HepG2 (cell line): ENCODE data around the gene PPCS. TPM values are rescaled to one million over a fixed set of nuclear protein-coding genes. Genes with fewer than 3 reads are reported as not detected.

Source experiments
- MEIS2 ChIP-seq: sonication (generic); formaldehyde crosslinking; IDR thresholded peaks from 2 replicates; pipeline ENCODE4 v1.9.0; 2021; ENCODE audit warnings: mild to moderate bottlenecking, missing genetic modification reagents
- NFKB2 ChIP-seq: sonication (generic); formaldehyde crosslinking; IDR thresholded peaks from 2 replicates; pipeline ENCODE4 v1.4.0; 2020; ENCODE audit warnings: missing genetic modification reagents, borderline replicate concordance
- PPARG ChIP-seq: conservative IDR thresholded peaks from 2 replicates; pipeline ENCODE4 v1.6.1; 2016; ENCODE audit warnings: missing biosample characterization, missing genetic modification reagents
- SOX13 ChIP-seq, 3 experiments: fragments of 450-650 bp in 1 of 3; sonication (generic) in 1 of 3; formaldehyde crosslinking in 1 of 3; IDR thresholded peaks in 2 of 3; conservative IDR thresholded peaks in 1 of 3; 2 replicates each; pipeline versions ENCODE4 v1.5.0 to v1.6.1; 2016 to 2020; ENCODE audit warnings: antibody characterized with exemption in 1 of 3, mild to moderate bottlenecking in 1 of 3, missing compliant biosample characterization in 1 of 3, missing genetic modification reagents in 1 of 3, moderate library complexity in 1 of 3
- ZNF138 ChIP-seq: sonication (generic); formaldehyde crosslinking; IDR thresholded peaks from 2 replicates; pipeline ENCODE4 v1.5.0; 2020; ENCODE audit warnings: mild to moderate bottlenecking, low read depth, missing genetic modification reagents
- ZNF432 ChIP-seq: sonication (generic); formaldehyde crosslinking; IDR thresholded peaks from 2 replicates; pipeline ENCODE4 v1.5.0; 2020; ENCODE audit warnings: missing genetic modification reagents, mild to moderate bottlenecking, borderline replicate concordance
- ZNF569 ChIP-seq: sonication (generic); formaldehyde crosslinking; IDR thresholded peaks from 2 replicates; pipeline ENCODE4 v1.5.0; 2020; ENCODE audit warnings: mild to moderate bottlenecking, missing genetic modification reagents, moderate library complexity, borderline replicate concordance
- ZNF879 ChIP-seq: sonication (generic); formaldehyde crosslinking; IDR thresholded peaks from 2 replicates; pipeline ENCODE4 v1.8.1; 2023; ENCODE audit warnings: missing genetic modification reagents
- polyA plus RNA-seq, 8 experiments: library from polyadenylated mRNA; depleted of rRNA in 3 of 8; stranded (reverse) in 7 of 8; unstranded in 1 of 8; fragments of >200 nt; fragmentation: Illumina TruSeq in 4 of 8; extraction: Trizol in 4 of 8; gene quantifications; 2 replicates each; pipeline versions ENCODE4 v1.2.1 to v1.2.3, GENCODE V29; 2011 to 2016; ENCODE audit warnings: low read depth in 4 of 8, missing spikeins in 1 of 8, mixed read lengths in 1 of 8; ENCODE audit not compliant: insufficient read depth in 1 of 8
- total RNA-seq, 5 experiments: library from RNA; depleted of rRNA; stranded (reverse); fragments of >200 nt; fragmentation: Illumina TruSeq; extraction: Trizol; gene quantifications; 2 replicates each; pipeline ENCODE4 v1.2.3, GENCODE V29; 2016; ENCODE audit warnings: low read depth in 1 of 5
- TF ChIP-seq, protein P1 (sequence below): sonication (generic); formaldehyde crosslinking; IDR thresholded peaks from 2 replicates; pipeline ENCODE4 v1.4.0; 2020; ENCODE audit warnings: missing genetic modification reagents
- TF ChIP-seq, protein P2 (sequence below): sonication (generic); formaldehyde crosslinking; IDR thresholded peaks from 2 replicates; pipeline ENCODE4 v1.4.0; 2020; ENCODE audit warnings: missing genetic modification reagents
- TF ChIP-seq, protein P3 (sequence below): sonication (generic); formaldehyde crosslinking; IDR thresholded peaks from 2 replicates; pipeline ENCODE4 v1.5.0; 2020; ENCODE audit warnings: mild to moderate bottlenecking, missing genetic modification reagents

Gene PPCS
- total and polyA plus RNA-seq, 2 of the 13 experiments (the other 11 are each of a cell fraction or from before 2014, with no cell fraction given), result 13.4 to 38.9 TPM

DNA sequence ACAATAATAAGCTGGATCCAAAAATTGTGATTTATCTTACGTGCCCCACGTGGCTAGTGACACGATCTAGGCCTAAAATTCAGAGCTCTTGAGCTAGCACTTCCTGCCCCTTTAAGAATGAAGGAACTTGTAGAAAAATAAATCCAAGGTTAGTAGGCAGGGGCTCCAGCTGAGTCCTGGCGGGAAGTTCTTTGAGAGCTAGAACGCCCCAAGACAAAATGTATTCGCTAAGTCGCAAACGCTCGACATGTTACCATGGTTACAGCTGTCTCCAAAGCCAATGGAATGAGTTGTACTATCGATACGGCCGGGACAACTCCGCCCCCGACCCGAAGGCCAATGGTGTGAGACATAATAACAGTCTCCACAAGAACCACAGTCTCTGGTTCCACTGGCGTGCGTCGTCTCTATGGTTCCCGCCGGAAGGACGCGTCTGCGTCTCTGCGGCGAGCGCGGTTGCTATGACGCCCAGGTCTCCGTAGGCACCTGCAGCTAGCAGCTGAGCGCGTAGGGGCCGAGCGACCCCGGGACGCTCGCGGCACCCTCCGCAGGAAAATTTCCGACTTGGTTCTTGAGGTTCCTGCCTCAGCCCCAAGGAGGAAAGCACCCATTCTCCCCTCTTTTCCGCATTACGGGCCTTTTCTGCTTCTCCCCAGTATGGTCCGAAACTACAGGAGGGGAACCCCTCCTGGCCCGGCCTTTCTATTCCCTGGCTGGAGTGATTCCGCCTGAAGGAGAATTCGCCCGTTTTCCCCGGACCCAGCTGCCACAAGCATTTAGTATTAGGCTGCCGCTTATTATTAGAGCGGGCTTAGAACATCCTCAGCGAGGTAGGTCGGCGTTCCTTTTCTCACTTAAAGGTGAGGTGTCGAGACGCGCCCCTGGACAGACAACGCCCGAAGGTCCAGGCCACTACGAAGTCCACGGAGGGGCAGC lies 6.8 kb downstream of the PPCS start, which contains the start of gene CCDC30 (continued):
- no peak for TF ChIP-seq SOX13 (IDR thresholded peaks at IDR 0.05)
- no peak for TF ChIP-seq SOX13 (CRISPR knock-in tag; conservative IDR thresholded peaks at IDR 0.05 in 1 of 2, IDR thresholded peaks at IDR 0.05 in 1 of 2)
- TF ChIP-seq ZNF569 (CRISPR knock-in tag), result no peak
- TF ChIP-seq MEIS2 (CRISPR knock-in tag), result no peak; the same call in 1 of the 2 replicates
- no peak for TF ChIP-seq NFKB2 (CRISPR knock-in tag)
- TF ChIP-seq, protein P1, sequence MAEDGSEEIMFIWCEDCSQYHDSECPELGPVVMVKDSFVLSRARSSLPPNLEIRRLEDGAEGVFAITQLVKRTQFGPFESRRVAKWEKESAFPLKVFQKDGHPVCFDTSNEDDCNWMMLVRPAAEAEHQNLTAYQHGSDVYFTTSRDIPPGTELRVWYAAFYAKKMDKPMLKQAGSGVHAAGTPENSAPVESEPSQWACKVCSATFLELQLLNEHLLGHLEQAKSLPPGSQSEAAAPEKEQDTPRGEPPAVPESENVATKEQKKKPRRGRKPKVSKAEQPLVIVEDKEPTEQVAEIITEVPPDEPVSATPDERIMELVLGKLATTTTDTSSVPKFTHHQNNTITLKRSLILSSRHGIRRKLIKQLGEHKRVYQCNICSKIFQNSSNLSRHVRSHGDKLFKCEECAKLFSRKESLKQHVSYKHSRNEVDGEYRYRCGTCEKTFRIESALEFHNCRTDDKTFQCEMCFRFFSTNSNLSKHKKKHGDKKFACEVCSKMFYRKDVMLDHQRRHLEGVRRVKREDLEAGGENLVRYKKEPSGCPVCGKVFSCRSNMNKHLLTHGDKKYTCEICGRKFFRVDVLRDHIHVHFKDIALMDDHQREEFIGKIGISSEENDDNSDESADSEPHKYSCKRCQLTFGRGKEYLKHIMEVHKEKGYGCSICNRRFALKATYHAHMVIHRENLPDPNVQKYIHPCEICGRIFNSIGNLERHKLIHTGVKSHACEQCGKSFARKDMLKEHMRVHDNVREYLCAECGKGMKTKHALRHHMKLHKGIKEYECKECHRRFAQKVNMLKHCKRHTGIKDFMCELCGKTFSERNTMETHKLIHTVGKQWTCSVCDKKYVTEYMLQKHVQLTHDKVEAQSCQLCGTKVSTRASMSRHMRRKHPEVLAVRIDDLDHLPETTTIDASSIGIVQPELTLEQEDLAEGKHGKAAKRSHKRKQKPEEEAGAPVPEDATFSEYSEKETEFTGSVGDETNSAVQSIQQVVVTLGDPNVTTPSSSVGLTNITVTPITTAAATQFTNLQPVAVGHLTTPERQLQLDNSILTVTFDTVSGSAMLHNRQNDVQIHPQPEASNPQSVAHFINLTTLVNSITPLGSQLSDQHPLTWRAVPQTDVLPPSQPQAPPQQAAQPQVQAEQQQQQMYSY, result no peak
- no peak for TF ChIP-seq ZNF879
- TF ChIP-seq ZNF432 (CRISPR knock-in tag), result no peak
- TF ChIP-seq, protein P2, sequence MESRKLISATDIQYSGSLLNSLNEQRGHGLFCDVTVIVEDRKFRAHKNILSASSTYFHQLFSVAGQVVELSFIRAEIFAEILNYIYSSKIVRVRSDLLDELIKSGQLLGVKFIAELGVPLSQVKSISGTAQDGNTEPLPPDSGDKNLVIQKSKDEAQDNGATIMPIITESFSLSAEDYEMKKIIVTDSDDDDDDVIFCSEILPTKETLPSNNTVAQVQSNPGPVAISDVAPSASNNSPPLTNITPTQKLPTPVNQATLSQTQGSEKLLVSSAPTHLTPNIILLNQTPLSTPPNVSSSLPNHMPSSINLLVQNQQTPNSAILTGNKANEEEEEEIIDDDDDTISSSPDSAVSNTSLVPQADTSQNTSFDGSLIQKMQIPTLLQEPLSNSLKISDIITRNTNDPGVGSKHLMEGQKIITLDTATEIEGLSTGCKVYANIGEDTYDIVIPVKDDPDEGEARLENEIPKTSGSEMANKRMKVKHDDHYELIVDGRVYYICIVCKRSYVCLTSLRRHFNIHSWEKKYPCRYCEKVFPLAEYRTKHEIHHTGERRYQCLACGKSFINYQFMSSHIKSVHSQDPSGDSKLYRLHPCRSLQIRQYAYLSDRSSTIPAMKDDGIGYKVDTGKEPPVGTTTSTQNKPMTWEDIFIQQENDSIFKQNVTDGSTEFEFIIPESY (CRISPR knock-in tag), result no peak
- TF ChIP-seq ZNF138 (CRISPR knock-in tag), result no peak
- TF ChIP-seq PPARG (CRISPR knock-in tag), result peak; percentile 34; the same call in 1 of the 2 replicates
- TF ChIP-seq, protein P3, sequence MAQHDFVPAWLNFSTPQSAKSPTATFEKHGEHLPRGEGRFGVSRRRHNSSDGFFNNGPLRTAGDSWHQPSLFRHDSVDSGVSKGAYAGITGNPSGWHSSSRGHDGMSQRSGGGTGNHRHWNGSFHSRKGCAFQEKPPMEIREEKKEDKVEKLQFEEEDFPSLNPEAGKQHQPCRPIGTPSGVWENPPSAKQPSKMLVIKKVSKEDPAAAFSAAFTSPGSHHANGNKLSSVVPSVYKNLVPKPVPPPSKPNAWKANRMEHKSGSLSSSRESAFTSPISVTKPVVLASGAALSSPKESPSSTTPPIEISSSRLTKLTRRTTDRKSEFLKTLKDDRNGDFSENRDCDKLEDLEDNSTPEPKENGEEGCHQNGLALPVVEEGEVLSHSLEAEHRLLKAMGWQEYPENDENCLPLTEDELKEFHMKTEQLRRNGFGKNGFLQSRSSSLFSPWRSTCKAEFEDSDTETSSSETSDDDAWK (CRISPR knock-in tag), result no peak
